GM23338 (cell line): ENCODE measurements around the gene FER. TPM values are rescaled to one million over a fixed set of nuclear protein-coding genes. Genes with fewer than 3 reads are reported as not detected.

Experiments
- ATAC-seq: fragments of 200-7000 bp; cut with Tn5 transposase; 3 replicates; pipeline ENCODE4 v1.9.1; 2020
- DNase-seq: peaks from one replicate; pipeline ENCODE4 v3.0.0-alpha.2; 2015; ENCODE audit warnings: low spot score
- H2AFZ ChIP-seq: fragments of 200-600 bp; sonication (generic); 2 replicates; pipeline ENCODE4 v1.8.0; 2016; ENCODE audit warnings: antibody characterized with exemption, mild to moderate bottlenecking, moderate library complexity
- H3F3A ChIP-seq: fragments of 200-600 bp; sonication (generic); replicated peaks from 2 replicates; pipeline ENCODE4 v1.8.0; 2017; ENCODE audit warnings: antibody characterized with exemption, mixed run types, low read depth
- H3K27ac ChIP-seq: fragments of 200-600 bp; sonication (generic); 2 replicates; pipeline ENCODE4 v1.6.1; 2016; ENCODE audit warnings: low read depth
- H3K27me3 ChIP-seq: fragments of 200-600 bp; sonication (generic); 2 replicates; pipeline ENCODE4 v1.8.0; 2016; ENCODE audit warnings: mild to moderate bottlenecking, mixed run types, moderate library complexity; ENCODE audit not compliant: insufficient read depth
- H3K36me3 ChIP-seq: fragments of 200-600 bp; sonication (generic); 2 replicates; pipeline ENCODE4 v1.8.0; 2016; ENCODE audit warnings: mild to moderate bottlenecking; ENCODE audit not compliant: insufficient read depth
- H3K4me1 ChIP-seq: fragments of 200-600 bp; sonication (generic); 2 replicates; pipeline ENCODE4 v1.8.0; 2016; ENCODE audit warnings: mild to moderate bottlenecking, moderate library complexity; ENCODE audit not compliant: insufficient read depth
- H3K4me2 ChIP-seq: fragments of 200-600 bp; sonication (generic); 2 replicates; pipeline ENCODE4 v1.7.1; 2017; ENCODE audit warnings: mixed run types
- H3K4me3 ChIP-seq: fragments of 200-600 bp; sonication (generic); 2 replicates; pipeline ENCODE4 v1.6.1; 2016; ENCODE audit warnings: mixed run types
- H3K79me2 ChIP-seq: fragments of 200-600 bp; sonication (generic); replicated peaks from 2 replicates; pipeline ENCODE4 v1.8.0; 2017; ENCODE audit warnings: mild to moderate bottlenecking; ENCODE audit not compliant: insufficient read depth
- H3K9me2 ChIP-seq: fragments of 200-600 bp; sonication (generic); 2 replicates; pipeline ENCODE4 v1.8.0; 2017; ENCODE audit not compliant: insufficient read depth
- H4K20me1 ChIP-seq: fragments of 200-600 bp; sonication (generic); replicated peaks from 2 replicates; pipeline ENCODE4 v1.8.0; 2017; ENCODE audit warnings: mild to moderate bottlenecking; ENCODE audit not compliant: insufficient read depth
- H3K27ac Mint-ChIP-seq: 2 replicates; pipeline ENCODE4 v1.8.0; 2020; ENCODE audit warnings: inconsistent platforms, mild to moderate bottlenecking, moderate library complexity, mixed read lengths
- H3K27me3 Mint-ChIP-seq: 3 replicates; pipeline ENCODE4 v1.8.0; 2022; ENCODE audit warnings: low read depth, mild to moderate bottlenecking, moderate library complexity, mixed read lengths, inconsistent platforms; ENCODE audit not compliant: insufficient read depth, poor library complexity
- H3K36me3 Mint-ChIP-seq: 3 replicates; pipeline ENCODE4 v1.8.0; 2021; ENCODE audit warnings: low read depth, mild to moderate bottlenecking, inconsistent platforms, moderate library complexity, mixed read lengths
- H3K4me1 Mint-ChIP-seq: 3 replicates; pipeline ENCODE4 v1.8.0; 2020; ENCODE audit warnings: mild to moderate bottlenecking, inconsistent platforms, mixed read lengths
- H3K4me3 Mint-ChIP-seq: 3 replicates; pipeline ENCODE4 v1.8.0; 2021; ENCODE audit warnings: moderate library complexity, mild to moderate bottlenecking, inconsistent platforms, mixed read lengths
- H3K9me3 Mint-ChIP-seq: 3 replicates; pipeline ENCODE4 v1.8.0; 2020; ENCODE audit warnings: moderate library complexity, mild to moderate bottlenecking, inconsistent platforms, mixed read lengths
- CREB1 ChIP-seq: fragments of 250-450 bp; sonication (Bioruptor Pico); IDR thresholded peaks from 2 replicates; pipeline ENCODE4 v1.5.0; 2020; ENCODE audit warnings: low read depth, mild to moderate bottlenecking, moderate library complexity
- CTCF ChIP-seq, 2 experiments: fragments of 200-600 bp in 1 of 2; sonication (generic) in 1 of 2; conservative IDR thresholded peaks; 2 replicates each; pipeline versions ENCODE4 v1.5.1 to v1.6.1; 2016 to 2017; ENCODE audit warnings: antibody characterized with exemption in 2 of 2, low read depth in 2 of 2, mild to moderate bottlenecking in 2 of 2, moderate library complexity in 1 of 2
- EZH2 ChIP-seq: fragments of 200-600 bp; sonication (generic); IDR thresholded peaks from one replicate; pipeline ENCODE4 v1.8.0; 2017; ENCODE audit warnings: antibody characterized with exemption, mild to moderate bottlenecking, low read depth; ENCODE audit not compliant: unreplicated experiment
- NANOG ChIP-seq: IDR thresholded peaks from 2 replicates; pipeline ENCODE4 v1.6.1; 2016; ENCODE audit warnings: antibody characterized with exemption, borderline replicate concordance
- POLR2AphosphoS5 ChIP-seq: IDR thresholded peaks from 2 replicates; pipeline ENCODE4 v1.6.1; 2016; ENCODE audit warnings: antibody characterized with exemption, low read depth
- STAT1 ChIP-seq: IDR thresholded peaks from one replicate; pipeline ENCODE4 v1.6.1; 2016; ENCODE audit warnings: antibody characterized with exemption; ENCODE audit not compliant: unreplicated experiment
- ZNF114 ChIP-seq: fragments of 250-450 bp; sonication (Bioruptor Pico); IDR thresholded peaks from 2 replicates; pipeline ENCODE4 v1.5.0; 2020; ENCODE audit warnings: mild to moderate bottlenecking, moderate library complexity
- polyA plus RNA-seq: library from polyadenylated mRNA; unstranded; fragments of >200 nt; fragmentation: Nextera tagmentation; extraction: Ambion mirVana; gene quantifications from 2 replicates; pipeline ENCODE4 v1.2.1, GENCODE V29; 2016
- total RNA-seq: library from RNA; depleted of rRNA; stranded (reverse); fragments of >200 nt; shearing (Covaris generic); gene quantifications from 2 replicates; pipeline ENCODE4 v1.2.3, GENCODE V29; 2014
- TF ChIP-seq, protein P1 (sequence below): IDR thresholded peaks from 2 replicates; pipeline ENCODE4 v1.6.1; 2016; ENCODE audit warnings: antibody characterized with exemption
- TF ChIP-seq, protein P2 (sequence below): IDR thresholded peaks from one replicate; pipeline ENCODE4 v1.6.1; 2018; ENCODE audit warnings: antibody characterized with exemption; ENCODE audit not compliant: unreplicated experiment

Gene FER
- total and polyA plus RNA-seq, 2 experiments from 2014 or later: 17.4 to 34.8 TPM

DNA sequence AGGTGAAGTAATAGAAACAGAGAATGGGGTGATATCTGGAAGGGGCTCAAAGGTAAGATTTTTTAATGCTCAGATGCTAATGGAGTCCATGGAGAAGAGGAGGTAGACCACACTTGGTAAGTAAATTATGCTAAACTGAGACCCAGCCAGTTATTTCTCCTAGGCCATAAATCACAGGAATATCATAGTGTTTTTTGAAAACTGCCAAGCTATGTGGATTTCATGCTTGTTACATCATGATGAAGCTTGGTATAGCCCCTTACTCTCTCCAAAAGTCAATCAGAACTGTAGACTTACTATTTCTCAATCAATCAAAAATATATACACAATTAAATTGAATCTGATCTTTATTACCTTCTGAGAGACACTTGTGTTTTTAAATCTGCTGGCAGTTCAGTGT, 409.2 kb downstream of the FER start:
- Histone ChIP-seq H3F3A (no peaks in the 10 kb centered on the region), H3K4me1 (no peaks in the 10 kb centered on the region), H4K20me1 (no peaks in the 10 kb centered on the region), H3K27ac (no peak overlapping the region), H3K36me3 (no peaks in the 10 kb centered on the region), H2AFZ (no peak overlapping the region), H3K4me3 (no peak overlapping the region), H3K27me3 (no peaks in the 10 kb centered on the region), H3K4me2 (no peak overlapping the region), H3K79me2 (no peaks in the 10 kb centered on the region), H3K9me2 (no peaks in the 10 kb centered on the region)
- H3K4me1 Mint-ChIP-seq: no peaks in the 10 kb centered on the region
- DNase-seq (no peak), ATAC-seq (no peak)
- H3K27me3 Mint-ChIP-seq: no peaks in the 10 kb centered on the region
- no peak overlapping the region for H3K4me3 Mint-ChIP-seq
- no peaks in the 10 kb centered on the region for H3K9me3 Mint-ChIP-seq
- H3K36me3 Mint-ChIP-seq: no peaks in the 10 kb centered on the region
- TF ChIP-seq, protein P1, sequence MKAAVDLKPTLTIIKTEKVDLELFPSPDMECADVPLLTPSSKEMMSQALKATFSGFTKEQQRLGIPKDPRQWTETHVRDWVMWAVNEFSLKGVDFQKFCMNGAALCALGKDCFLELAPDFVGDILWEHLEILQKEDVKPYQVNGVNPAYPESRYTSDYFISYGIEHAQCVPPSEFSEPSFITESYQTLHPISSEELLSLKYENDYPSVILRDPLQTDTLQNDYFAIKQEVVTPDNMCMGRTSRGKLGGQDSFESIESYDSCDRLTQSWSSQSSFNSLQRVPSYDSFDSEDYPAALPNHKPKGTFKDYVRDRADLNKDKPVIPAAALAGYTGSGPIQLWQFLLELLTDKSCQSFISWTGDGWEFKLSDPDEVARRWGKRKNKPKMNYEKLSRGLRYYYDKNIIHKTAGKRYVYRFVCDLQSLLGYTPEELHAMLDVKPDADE: no peak
- TF ChIP-seq ZNF114 (CRISPR knock-in tag): no peak
- no peak for TF ChIP-seq CTCF (conservative IDR thresholded peaks at IDR 0.05; ENCODE audit: low read depth in 2 of 2)
- no peak for TF ChIP-seq CREB1 (CRISPR knock-in tag)
- TF ChIP-seq STAT1: no peak
- TF ChIP-seq, protein P2, sequence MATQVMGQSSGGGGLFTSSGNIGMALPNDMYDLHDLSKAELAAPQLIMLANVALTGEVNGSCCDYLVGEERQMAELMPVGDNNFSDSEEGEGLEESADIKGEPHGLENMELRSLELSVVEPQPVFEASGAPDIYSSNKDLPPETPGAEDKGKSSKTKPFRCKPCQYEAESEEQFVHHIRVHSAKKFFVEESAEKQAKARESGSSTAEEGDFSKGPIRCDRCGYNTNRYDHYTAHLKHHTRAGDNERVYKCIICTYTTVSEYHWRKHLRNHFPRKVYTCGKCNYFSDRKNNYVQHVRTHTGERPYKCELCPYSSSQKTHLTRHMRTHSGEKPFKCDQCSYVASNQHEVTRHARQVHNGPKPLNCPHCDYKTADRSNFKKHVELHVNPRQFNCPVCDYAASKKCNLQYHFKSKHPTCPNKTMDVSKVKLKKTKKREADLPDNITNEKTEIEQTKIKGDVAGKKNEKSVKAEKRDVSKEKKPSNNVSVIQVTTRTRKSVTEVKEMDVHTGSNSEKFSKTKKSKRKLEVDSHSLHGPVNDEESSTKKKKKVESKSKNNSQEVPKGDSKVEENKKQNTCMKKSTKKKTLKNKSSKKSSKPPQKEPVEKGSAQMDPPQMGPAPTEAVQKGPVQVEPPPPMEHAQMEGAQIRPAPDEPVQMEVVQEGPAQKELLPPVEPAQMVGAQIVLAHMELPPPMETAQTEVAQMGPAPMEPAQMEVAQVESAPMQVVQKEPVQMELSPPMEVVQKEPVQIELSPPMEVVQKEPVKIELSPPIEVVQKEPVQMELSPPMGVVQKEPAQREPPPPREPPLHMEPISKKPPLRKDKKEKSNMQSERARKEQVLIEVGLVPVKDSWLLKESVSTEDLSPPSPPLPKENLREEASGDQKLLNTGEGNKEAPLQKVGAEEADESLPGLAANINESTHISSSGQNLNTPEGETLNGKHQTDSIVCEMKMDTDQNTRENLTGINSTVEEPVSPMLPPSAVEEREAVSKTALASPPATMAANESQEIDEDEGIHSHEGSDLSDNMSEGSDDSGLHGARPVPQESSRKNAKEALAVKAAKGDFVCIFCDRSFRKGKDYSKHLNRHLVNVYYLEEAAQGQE: no peak
- TF ChIP-seq POLR2AphosphoS5: no peak
- TF ChIP-seq EZH2: no peak
- TF ChIP-seq NANOG: no peak
- H3K27ac Mint-ChIP-seq: no peak overlapping the region

DNA sequence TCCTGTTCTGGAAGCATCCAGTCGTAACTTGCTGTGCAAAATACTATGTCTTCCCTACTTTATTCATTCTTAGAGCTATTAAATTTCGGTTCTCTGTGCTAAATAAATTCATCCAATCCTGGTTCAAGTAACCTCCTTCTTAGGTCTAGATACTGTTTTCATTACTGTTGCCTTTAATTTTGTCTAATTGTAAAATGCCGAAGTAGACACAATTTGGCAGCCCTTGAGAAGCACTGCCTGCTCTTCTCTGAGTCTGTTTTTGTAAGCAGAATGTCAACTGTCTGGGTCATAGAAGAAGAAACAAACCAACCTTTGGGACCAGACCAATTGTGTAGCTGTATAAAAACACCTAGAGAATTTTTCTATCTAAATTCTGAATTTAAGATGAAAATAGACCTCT, 412.8 kb downstream of the FER start:
- no peaks in the 10 kb centered on the region for H3K36me3 Mint-ChIP-seq
- Histone ChIP-seq H3K79me2 (no peaks in the 10 kb centered on the region), H3K36me3 (no peaks in the 10 kb centered on the region)
- TF ChIP-seq CTCF (conservative IDR thresholded peaks at IDR 0.05; ENCODE audit: low read depth in 2 of 2) (no peak), EZH2 (no peak), NANOG (no peak)
- TF ChIP-seq, protein P2: no peak

More for the DNA sequence above, 412.8 kb downstream of the FER start:
- no peak for DNase-seq
- Histone ChIP-seq H2AFZ (no peak overlapping the region), H3K4me3 (no peak overlapping the region), H3K4me2 (no peak overlapping the region), H3K27ac (no peak overlapping the region), H3K9me2 (no peaks in the 10 kb centered on the region; the same call in 1 of the 2 replicates), H3K4me1 (no peaks in the 10 kb centered on the region), H3F3A (no peaks in the 10 kb centered on the region), H4K20me1 (no peaks in the 10 kb centered on the region), H3K27me3 (no peaks in the 10 kb centered on the region)
- H3K9me3 Mint-ChIP-seq: no peaks in the 10 kb centered on the region
- no peak overlapping the region for H3K4me3 Mint-ChIP-seq
- H3K27ac Mint-ChIP-seq: no peak overlapping the region; the same call in 1 of the 2 replicates
- H3K27me3 Mint-ChIP-seq: peaks cover 1% of the 10 kb centered on the region
- ATAC-seq: no peak
- H3K4me1 Mint-ChIP-seq: no peaks in the 10 kb centered on the region
